HG03439 (cell line): ENCODE data around the gene STEAP2.
"Not testable (repeated sequence)": the region's sequence is repeated elsewhere in the genome, so short reads cannot be mapped to it uniquely, and the experiment has no call there.

Experiments
- ATAC-seq: cut with Tn5 transposase; IDR thresholded peaks from one replicate; pipeline ENCODE4 v1.9.1; 2021; ENCODE audit warnings: mild to moderate bottlenecking, moderate library complexity; ENCODE audit not compliant: unreplicated experiment

Gene STEAP2

GRCh38 chr7:90211391-90212148 is at the start of gene STEAP2:
Gene STEAP2, plus strand, starts transcription at chr7:90211740. Its CDS starts 13,343 bp downstream, at chr7:90225083.
- peak; percentile 61 for ATAC-seq

- no peak for ATAC-seq
Measured at GRCh38 chr7:90163534-90163933, 48.0 kb upstream of the STEAP2 start.

GRCh38 chr7:90165724-90166123 is 45.8 kb upstream of the STEAP2 start:
- ATAC-seq = no peak

GRCh38 chr7:90166153-90166552 is 45.4 kb upstream of the STEAP2 start:
- ATAC-seq = no peak

- ATAC-seq = no peak
Measured at GRCh38 chr7:90167361-90167760, 44.2 kb upstream of the STEAP2 start.

- no peak for ATAC-seq
Measured at GRCh38 chr7:90169891-90170290, 41.6 kb upstream of the STEAP2 start.

GRCh38 chr7:90172121-90172520 is 39.4 kb upstream of the STEAP2 start:
- ATAC-seq = no peak

GRCh38 chr7:90172624-90173023 is 38.9 kb upstream of the STEAP2 start:
- no peak for ATAC-seq

- ATAC-seq = peak; percentile 89
Measured at GRCh38 chr7:90173127-90173844, 38.3 kb upstream of the STEAP2 start.

GRCh38 chr7:90175667-90176066 is 35.9 kb upstream of the STEAP2 start:
- ATAC-seq = no peak

- ATAC-seq = no peak
Measured at GRCh38 chr7:90176195-90176594, 35.3 kb upstream of the STEAP2 start.

GRCh38 chr7:90178166-90178565 is 33.4 kb upstream of the STEAP2 start:
- ATAC-seq = no peak

GRCh38 chr7:90178679-90179278 is 32.8 kb upstream of the STEAP2 start:
- ATAC-seq = peak; percentile 89

GRCh38 chr7:90180011-90180585 is 31.4 kb upstream of the STEAP2 start:
- no peak for ATAC-seq

- ATAC-seq = no peak
Measured at GRCh38 chr7:90180649-90181048, 30.9 kb upstream of the STEAP2 start.

- ATAC-seq = no peak
Measured at GRCh38 chr7:90181485-90181884, 30.1 kb upstream of the STEAP2 start.

- not testable (repeated sequence) for ATAC-seq
Measured at GRCh38 chr7:90186290-90186689, 25.2 kb upstream of the STEAP2 start.

- no peak for ATAC-seq
Measured at GRCh38 chr7:90187507-90188050, 24.0 kb upstream of the STEAP2 start.

- no peak for ATAC-seq
Measured at GRCh38 chr7:90188281-90188680, 23.3 kb upstream of the STEAP2 start.

GRCh38 chr7:90190995-90191394 is 20.5 kb upstream of the STEAP2 start:
- no peak for ATAC-seq

GRCh38 chr7:90191648-90192047 is 19.9 kb upstream of the STEAP2 start:
- ATAC-seq = no peak
